ENCODE data around the gene ABI3BP.

- no peak for TF ChIP-seq CTCF (IDR thresholded peaks at IDR 0.05)
- no peak for TF ChIP-seq POLR2A (IDR thresholded peaks at IDR 0.05)
Observed at GRCh38 chr3:100896994-100897393, 96.2 kb downstream of the ABI3BP start.

All from vagina (tissue), 2 donors.